OCI-LY1 (cell line): Measurements from ENCODE around the gene ABHD4.
"Not testable (repeated sequence)": the region's sequence is repeated elsewhere in the genome, so short reads cannot be mapped to it uniquely, and the experiment has no call there.

Experiments used
- CTCF ChIP-seq: fragments of 200-600 bp; sonication (generic), shearing (Covaris generic); IDR thresholded peaks from 2 replicates; pipeline ENCODE4 v1.5.1; 2017; ENCODE audit warnings: mild to moderate bottlenecking, antibody characterized with exemption, low read length, moderate library complexity, mixed read lengths
- EZH2 ChIP-seq: fragments of 200-600 bp; sonication (generic), shearing (Covaris generic); IDR thresholded peaks from 2 replicates; pipeline ENCODE4 v1.8.0; 2017; ENCODE audit warnings: borderline replicate concordance, mixed run types, mild to moderate bottlenecking, antibody characterized with exemption, low read length, moderate library complexity, mixed read lengths

GRCh38 chr14:22615765-22616164, 17.7 kb downstream of the ABHD4 start:
- TF ChIP-seq CTCF, EZH2: not testable (repeated sequence)
